Measurements from ENCODE around the gene TNRC6C.

DNA sequence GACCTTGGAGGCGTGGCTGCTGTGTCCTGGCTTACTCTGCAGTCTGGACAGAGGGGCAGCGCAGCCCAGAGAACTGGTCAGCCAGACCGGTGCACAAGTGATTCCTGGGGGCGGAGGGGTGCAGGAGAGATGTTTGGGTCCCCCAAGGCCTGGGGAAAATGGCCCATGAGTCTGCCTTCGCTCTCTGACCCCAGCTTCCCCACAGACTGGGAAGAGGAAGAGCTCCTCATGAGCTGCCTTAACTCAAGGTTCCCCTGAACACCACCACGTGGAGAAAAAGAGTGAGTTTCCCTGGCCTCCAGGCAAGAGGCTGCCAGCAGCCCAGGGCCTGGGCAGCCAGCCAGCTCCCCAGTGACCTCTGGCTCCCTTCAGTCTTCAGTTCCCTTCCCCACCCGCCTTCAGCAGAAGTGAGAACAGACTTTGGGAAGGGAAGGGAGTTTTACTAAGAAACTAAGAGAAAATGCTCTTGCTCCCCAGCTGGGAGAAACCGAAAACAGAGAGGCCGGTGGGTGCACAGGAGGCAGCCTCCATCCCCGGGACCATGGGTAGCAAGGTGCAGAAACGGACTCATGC lies 185.7 kb downstream of the TNRC6C start:
- no peak for TF ChIP-seq POLR2A (IDR thresholded peaks at IDR 0.05; ENCODE audit: low read length)
- TF ChIP-seq GATA1 (IDR thresholded peaks at IDR 0.05; ENCODE audit: low read depth, low read length): no peak

Measured in erythroblast (primary cell).